ENCODE results near the gene PARD3.

DNA sequence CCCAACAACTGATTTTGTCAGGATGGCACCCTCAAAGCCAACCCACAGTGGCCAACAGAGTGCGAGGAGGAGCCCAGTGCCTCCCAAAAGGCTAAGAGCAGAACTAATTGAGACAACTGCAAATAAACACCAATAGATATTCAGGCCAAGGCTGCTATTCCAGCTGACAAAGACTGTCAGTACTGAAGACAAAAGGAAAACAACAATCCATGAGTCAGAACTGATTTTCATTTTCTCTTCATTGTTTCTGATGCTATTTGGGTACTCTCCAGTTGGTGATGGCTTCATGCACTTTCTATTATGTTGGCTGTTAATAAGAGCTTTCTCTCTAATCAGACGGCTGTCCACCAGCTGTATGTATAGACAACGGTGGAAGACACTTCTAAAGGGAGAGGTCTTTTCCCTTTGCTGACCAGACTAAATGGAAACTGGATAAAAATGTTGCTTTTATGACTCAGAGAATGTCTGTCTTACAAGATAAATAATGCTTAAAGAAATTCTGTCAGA, 515.9 kb downstream of the PARD3 start:
- TF ChIP-seq POLR2AphosphoS5 (IDR thresholded peaks at IDR 0.05; ENCODE audit: low read depth, low read length) (no peak), TAF1 (IDR thresholded peaks at IDR 0.05; ENCODE audit: borderline replicate concordance, insufficient read depth, low read length) (no peak), SIN3A (IDR thresholded peaks at IDR 0.05; ENCODE audit: borderline replicate concordance, insufficient read depth, low read length) (peak; percentile 67; the same call in 1 of the 2 replicates)
